GM18508 (cell line): Measurements from ENCODE around the gene COL4A1.

Experiments used
- ATAC-seq: cut with Tn5 transposase; IDR thresholded peaks from one replicate; pipeline ENCODE4 v1.9.1; 2021; ENCODE audit warnings: moderate number of reproducible peaks; ENCODE audit not compliant: insufficient read depth, unreplicated experiment

Gene COL4A1

GRCh38 chr13:110264685-110265275, 42.2 kb downstream of the COL4A1 start:
- ATAC-seq = no peak

DNA sequence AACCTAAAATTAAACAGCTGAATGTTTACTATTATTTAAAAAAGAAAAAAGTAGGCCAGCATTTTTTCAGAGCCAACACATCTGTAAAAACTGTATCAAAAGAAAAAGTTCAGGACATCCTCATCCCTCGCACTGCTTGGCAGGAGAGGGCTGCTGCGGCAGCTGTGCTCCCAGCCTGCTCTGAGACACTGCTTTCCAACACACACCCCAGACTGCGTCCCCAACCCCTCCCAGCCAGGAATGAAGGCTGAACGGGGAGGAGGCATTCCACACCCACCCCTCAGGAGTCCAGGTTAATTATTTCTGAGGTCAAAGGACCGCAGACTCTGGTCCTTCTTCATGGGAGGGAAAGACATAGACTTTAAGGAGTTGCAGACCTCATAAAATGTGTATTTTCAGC, 43.1 kb downstream of the COL4A1 start:
- ATAC-seq = no peak

DNA sequence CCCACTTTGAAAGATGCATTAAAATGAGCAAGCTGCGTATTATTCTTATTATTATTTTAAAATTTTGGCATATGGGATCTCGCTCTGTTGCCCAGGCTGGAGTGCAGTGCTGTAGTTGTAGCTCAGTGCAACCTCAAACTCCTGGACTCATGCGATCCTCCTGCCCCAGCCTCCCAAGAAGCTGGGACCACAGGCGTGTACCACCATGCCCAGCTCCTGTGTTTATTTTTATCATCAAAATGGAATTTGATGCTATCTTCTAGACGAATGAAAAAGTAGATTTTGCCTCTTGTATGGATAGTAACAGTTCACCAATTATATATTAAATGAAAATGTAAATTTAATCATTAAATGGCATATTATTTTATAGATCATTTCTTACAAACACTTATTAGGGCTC, 43.6 kb downstream of the COL4A1 start:
- ATAC-seq = no peak

DNA sequence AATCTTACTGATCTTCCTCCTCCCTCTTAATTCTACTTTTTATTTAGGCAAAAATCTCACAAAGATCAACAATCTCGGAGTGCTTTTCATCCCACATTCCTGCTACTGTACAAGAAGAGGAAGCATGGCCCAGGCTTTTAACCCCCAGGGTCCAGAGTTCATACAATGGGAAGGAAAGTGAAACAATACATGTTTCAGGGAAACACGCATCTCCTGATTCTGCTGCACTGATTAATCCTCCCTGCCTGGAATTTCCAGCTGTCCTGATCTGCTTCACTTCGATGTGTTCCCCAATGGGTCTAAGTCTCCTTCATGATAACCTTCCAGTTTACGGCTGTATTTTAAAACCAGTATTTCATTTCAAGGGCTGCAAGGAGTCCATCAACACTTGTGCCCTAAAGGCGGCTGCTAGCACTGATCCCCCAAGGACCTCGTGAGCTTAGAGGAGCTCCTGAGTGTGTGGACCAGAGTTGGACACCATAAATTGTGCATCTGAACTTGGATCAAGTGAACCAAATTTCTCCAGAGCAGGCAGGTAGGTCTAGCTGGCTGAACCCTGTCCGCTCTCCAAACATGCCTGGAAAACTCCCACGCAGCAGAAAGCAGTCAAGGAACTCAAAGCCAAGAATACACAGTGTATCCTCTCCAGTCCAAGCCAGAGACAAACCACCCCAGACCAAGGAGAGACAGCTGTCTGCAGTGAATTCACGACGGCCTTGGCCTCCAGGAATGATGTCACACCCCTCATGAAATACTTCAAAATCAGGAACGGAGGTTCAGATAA, 44.3 kb downstream of the COL4A1 start:
- ATAC-seq = no peak

DNA sequence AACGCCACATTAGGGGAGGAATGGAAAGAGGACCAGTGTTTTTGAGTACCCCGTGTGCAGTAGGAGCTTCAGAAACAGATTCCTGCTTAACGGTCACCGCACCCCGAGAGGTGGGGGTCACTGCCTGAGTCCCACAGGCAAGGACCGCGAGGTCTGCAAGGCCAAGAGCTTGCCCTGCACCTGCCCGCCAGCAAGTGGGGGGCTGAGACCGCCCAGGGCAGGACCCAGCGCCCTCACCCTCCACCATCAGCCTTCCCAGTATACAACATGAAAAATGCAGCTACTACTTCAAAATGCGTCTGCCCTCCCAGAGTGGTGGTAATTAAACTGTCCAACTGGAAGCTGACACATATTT, 44.9 kb downstream of the COL4A1 start:
- no peak for ATAC-seq

- no peak for ATAC-seq
These were observed 45.5 kb downstream of the COL4A1 start for GRCh38 chr13:110261166-110262081.

- ATAC-seq = no peak
These were observed 47.3 kb downstream of the COL4A1 start for GRCh38 chr13:110259651-110260050.

DNA sequence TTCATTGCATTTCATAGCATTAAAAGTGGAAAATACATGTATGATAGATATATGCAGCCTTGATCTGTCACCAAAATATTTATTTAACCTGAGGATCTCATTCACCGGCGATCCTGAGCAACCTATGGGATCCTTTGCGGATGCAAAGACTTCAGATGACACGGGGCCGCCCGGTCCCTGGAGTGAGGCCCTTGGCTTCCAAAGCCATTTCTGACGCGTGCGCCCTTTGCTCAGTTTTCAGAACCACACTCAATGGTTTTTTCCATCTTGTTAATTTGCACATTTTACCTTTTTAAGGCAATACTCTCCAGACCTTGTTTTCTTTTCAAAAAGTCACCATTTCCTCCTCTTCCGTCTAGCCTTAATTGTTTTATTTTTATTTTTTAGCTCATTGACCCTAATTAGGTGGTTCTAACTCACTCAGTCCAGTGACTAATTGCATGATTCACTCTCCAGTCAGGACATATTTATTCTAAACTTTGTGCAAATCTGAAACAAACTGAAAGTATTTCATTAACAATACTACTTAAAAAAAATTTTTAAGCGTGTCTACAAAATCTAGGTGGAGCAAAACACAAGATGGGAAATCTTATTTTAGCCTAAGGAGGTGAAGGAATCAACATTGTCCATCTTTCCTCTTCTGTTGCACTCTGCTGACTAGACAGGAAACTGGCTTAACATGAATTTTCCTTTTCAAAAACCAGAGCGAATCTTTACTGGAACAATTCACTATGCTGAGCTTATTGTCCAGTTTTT, 47.9 kb downstream of the COL4A1 start:
- ATAC-seq = no peak

DNA sequence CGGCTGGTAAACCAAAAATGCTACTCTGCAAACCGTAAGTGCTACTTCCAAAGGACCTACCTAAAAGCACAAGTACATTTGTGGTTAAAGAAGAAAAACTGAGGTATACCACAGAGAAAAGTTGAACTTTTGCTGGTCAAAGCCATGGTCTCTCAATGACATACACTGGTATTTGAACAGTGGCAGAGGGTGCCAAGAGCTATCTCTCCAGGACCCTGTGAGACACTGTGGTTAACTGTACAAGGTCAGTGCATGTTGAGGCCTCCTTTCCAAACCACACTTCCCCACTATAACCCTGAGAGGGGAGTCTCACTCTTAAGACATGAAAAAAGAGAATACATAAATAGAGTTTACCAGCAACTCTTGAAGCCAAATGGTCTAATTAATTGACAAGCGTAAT, 49.5 kb downstream of the COL4A1 start:
- no peak for ATAC-seq

DNA sequence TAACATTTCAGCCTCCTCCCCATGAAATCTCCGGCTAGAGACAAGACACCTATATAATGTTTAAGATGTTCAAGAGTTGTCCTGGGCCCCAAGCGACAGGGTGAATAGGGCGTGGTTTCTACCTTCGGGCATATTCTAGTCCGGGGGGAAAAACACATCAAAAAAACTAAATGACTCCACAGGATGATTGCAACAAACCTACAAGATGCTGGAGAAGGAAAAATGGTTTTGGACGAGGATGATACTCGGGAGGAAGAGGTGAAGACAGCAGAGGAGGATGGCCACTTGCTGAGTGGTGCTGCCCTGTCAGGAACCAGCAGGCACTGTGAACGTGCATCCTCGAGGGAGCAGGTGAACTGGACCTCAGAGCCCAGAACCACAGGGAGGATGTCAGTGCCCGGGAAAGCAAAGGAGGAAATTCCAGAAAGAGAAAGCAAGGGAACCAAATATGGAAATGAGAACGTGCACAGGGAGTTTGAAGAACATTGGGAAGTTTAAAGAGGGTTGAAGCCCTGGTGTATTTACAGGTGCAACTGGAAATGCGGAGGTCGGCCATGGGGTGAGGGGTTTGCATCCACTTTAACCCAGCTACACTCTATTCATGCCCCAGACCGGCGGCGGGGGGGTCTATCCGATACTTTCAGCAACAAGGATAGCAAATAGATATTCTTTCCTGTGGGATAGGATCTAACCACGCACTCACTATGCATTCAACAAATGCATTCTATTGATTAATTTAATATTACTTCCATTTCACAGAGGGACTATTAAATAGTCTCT, 50.6 kb downstream of the COL4A1 start:
- no peak for ATAC-seq

- no peak for ATAC-seq
These were observed 52.0 kb downstream of the COL4A1 start for GRCh38 chr13:110254751-110255553.

DNA sequence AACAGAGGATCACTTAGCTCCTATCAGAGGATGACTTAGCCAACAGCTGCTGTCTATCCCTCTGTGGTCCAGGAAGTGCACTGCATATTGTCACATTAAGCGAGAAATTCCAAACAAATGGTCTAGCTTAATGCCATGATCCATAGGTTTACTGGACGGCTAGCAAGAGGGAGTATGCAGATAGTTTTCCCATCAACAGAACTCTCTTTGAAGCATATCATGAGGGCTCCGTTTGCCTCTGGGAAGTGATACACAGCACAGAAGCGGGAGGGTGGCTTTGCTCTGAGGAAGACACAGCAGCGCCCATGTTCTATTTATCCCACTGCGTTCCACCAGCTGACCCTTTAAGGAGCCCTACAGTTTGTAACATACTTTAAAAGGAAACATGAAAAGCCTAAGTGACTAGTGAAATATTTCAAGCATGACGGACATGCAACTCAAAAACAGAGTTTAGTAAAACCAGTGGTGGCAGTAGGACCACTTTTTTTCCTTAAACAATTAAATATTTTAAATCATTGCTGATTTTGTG, 52.7 kb downstream of the COL4A1 start:
- ATAC-seq = no peak

GRCh38 chr13:110251193-110251819, 55.7 kb downstream of the COL4A1 start:
- ATAC-seq = no peak

DNA sequence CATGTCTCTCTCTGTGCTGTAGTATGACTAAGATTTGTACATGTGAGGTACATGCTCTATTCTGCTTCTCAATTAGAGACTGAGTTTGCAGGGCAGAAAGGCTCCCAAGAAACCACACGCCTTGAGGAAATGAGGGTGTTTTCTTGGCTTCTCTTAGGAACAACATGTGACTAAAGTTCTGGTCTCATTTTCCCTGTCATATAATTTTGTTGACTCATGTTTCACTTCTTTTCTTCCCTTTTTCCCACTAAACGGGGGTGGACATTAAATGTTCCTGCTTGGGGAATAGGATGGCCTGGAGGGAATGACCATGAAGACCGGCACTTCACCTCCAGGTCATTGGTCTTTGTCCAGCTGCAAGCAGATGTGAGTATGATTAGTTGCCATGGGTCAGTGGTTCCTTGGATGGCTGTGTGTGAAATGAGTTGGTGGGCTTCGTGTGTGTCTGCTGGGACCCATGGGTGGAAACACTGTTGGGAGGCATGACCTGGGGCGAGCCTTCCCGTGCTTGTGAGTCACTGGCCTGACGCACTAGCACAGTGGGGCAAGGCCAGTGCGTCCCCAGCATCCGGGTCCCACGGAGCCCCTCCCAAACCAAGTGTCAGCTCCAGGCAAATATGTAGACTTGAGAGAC, 56.6 kb downstream of the COL4A1 start:
- no peak for ATAC-seq

DNA sequence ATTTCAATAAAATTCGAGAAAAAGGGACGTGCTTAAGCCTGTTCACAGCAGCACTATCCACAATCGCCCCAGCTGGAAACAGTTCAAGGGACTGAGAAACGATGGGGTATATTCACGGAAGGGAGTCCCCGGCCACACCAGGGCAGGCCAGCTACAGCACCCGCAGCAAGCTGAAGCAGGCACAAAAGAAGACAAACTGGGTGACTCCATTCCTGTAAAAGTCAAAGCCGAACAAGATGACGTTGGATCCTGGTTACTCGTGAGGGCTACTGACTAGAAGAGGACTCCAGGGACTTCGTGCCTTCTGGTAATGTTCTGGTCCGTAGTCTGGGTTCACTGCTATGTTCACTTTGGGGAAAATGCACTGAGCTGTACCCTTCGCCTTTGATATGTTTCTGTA, 57.6 kb downstream of the COL4A1 start:
- no peak for ATAC-seq

DNA sequence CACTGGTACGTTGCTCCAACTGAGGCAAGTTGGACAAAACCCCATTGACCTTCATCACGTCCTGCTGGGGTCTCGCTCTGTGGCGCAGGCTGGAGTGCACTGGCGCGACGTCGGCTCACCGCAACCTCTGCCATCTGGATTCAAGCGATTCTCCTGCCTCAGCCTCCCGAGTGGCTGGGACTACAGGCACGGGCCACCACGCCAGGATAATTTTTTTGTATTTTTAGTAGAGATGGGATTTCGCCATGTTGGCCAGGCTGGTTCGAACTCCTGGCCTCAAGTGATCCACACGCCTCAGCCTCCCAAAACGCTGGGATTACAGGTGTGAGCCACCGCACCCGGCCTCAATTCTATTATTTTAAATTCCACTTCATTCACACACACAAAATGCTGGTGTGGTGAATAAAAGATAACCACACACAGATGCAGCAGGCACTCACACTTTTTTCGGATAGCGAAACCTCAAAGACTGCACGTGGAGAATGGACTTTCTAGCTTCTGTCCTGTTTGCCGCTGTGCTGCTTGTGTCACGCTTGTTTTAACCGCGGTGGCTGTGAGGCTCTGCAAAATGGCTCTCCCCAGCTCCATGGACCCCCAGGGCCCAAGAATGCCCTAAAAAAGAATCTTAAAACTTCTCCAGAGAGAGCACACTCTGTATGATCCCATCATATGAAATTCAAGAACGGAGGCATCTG, 58.4 kb downstream of the COL4A1 start:
- no peak for ATAC-seq

DNA sequence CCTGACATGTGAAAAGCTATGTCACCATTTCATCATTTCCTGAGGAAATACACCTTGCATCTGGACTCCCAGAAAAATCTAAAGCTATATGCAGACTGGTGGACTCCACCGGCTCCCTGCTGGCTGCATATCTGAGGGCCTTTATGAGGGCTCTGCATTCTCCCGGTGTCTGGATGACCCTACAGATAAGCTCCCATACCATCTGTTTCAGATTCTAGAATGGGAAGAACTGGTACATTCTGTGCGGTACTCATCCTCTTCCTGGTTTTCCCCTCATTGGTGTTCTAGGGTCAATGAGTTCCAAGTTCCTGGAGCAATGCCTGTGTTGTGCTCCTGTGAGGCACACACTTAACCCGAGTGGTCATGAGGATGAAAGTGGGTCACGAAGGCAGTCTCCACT, 60.4 kb downstream of the COL4A1 start:
- ATAC-seq = no peak
